Measurements from ENCODE around the gene LORICRIN. TPM values are rescaled to one million over a fixed set of nuclear protein-coding genes. Genes with fewer than 3 reads are reported as not detected.

The LORICRIN gene
- total RNA-seq, 1 donor from 2014 or later, result not detected

DNA sequence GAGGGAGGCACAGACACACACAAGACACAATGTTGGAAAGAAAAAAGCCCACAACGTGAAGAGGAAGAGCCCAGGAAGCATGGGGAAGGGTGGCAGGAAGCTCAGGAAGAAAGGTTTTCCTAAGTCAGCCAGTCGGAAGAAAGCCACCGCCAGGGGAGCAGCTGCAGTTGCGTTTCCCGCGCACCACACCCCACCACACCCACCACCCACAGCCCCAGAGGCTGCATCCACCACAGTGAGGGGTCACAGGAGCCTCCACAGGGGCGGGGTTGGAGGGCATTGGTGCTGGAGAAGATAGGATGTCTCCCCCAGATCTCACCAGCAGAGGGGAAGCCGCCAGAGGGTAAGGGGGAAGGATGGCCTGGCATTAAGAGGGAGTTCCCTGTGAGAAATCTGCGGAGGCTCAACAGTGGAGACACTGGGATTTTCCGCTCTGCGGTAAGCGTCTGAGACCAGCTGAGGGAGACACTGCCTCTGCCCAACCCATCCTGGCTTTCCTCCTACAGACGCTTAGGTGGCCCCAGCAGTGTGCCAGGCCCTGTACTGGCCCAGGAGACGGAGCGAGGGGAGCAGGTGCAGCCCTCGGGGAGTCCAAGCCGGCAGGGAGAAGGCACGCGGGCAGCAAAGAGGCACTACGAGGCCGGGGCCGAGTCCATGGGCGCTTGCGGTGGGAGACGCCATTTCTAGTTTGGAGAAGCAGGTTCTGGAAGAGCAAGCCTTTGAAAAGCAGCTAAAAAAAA is 33.4 kb downstream of the LORICRIN start:
- TF ChIP-seq, protein P1, sequence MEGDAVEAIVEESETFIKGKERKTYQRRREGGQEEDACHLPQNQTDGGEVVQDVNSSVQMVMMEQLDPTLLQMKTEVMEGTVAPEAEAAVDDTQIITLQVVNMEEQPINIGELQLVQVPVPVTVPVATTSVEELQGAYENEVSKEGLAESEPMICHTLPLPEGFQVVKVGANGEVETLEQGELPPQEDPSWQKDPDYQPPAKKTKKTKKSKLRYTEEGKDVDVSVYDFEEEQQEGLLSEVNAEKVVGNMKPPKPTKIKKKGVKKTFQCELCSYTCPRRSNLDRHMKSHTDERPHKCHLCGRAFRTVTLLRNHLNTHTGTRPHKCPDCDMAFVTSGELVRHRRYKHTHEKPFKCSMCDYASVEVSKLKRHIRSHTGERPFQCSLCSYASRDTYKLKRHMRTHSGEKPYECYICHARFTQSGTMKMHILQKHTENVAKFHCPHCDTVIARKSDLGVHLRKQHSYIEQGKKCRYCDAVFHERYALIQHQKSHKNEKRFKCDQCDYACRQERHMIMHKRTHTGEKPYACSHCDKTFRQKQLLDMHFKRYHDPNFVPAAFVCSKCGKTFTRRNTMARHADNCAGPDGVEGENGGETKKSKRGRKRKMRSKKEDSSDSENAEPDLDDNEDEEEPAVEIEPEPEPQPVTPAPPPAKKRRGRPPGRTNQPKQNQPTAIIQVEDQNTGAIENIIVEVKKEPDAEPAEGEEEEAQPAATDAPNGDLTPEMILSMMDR (conservative IDR thresholded peaks at IDR 0.05; ENCODE audit: low read depth, low read length), result no peak
- no peak for DNase-seq (ENCODE audit: low read depth)
- H3K4me3 ChIP-seq (ENCODE audit: low read depth, low read length), result no peak overlapping the region

DNA sequence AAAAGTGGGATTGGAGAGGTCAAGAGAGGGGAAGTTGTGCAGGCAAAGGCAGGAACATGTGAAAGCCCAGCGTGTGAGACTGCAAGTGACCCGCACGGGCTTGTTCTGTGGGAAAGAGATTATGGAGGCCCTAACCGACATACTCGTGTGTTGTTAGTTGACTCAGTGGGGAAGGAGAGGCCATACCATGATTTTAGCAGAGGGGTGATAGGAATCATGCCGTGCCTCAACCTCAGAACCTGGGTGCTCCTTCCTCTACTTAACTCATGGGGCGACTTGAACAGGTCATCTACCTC is 33.9 kb downstream of the LORICRIN start:
- no peak overlapping the region for H3K4me3 ChIP-seq (ENCODE audit: low read depth, low read length)
- TF ChIP-seq, protein P1 (conservative IDR thresholded peaks at IDR 0.05; ENCODE audit: low read depth, low read length), result no peak
- DNase-seq (ENCODE audit: low read depth), result no peak

DNA sequence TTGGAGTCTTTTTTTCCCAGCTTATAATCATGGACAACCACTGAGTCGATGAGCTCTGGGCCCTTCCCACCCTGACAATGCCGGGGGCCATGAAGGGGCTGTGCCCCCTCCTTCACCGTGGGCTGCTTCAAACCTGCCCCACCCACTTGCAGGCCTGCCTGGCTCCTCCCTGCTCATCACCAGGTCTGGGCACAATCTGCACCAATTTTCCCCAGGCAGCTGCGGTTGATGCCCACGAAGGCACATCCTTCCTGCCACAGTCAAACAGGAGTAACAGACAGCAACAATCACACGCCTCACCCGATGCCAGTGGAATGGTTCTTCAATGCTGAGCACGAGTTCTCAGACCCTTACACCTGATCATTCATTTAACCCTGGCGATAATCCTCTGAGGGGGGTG is 34.4 kb downstream of the LORICRIN start:
- no peak overlapping the region for H3K4me3 ChIP-seq (ENCODE audit: low read depth, low read length)
- DNase-seq (ENCODE audit: low read depth), result no peak
- TF ChIP-seq, protein P1 (conservative IDR thresholded peaks at IDR 0.05; ENCODE audit: low read depth, low read length), result no peak

DNA sequence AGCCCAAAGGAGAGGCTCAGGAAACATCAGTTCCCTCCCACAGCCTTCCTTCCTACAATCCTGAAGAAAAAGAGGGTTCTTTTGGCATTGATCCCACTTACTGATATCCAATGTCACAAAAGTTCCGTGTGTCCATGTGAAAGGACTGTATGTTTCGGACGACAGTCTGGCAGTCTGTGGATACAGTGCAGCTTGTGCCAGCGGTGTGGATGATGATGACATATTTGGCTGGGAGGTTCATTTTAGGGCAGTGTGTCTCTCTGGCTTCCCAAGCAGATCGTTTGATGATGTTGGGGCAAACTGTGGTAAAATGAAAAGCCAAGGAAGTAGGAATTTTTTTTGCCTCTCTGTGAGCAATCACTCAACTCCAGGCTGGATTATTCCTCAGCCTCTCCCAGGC is 42.8 kb downstream of the LORICRIN start:
- H3K4me3 ChIP-seq (ENCODE audit: low read depth, low read length), result no peak overlapping the region
- DNase-seq (ENCODE audit: low read depth), result no peak
- TF ChIP-seq, protein P1 (conservative IDR thresholded peaks at IDR 0.05; ENCODE audit: low read depth, low read length), result no peak

DNA sequence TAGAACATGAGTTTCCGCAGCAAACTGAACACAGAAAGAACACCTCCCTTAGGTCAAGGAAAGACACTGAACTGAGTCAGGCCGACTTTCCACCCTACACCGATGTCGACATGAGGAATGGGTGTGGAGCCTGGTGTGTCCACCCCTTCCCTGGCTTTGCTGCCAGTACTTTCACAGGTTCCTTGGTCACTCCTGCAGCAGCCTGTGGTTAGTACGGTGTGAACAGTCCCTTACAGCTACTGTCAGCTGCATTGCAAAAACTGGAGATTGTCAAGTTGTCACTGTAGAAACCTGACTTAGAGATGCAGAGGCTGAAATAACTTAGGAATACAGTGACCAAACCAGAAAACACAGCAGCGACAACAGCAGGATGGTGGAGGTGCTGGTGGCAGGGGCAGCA is 46.2 kb downstream of the LORICRIN start:
- TF ChIP-seq, protein P1 (conservative IDR thresholded peaks at IDR 0.05; ENCODE audit: low read depth, low read length), result no peak
- DNase-seq (ENCODE audit: low read depth), result no peak
- no peak overlapping the region for H3K4me3 ChIP-seq (ENCODE audit: low read depth, low read length)

DNA sequence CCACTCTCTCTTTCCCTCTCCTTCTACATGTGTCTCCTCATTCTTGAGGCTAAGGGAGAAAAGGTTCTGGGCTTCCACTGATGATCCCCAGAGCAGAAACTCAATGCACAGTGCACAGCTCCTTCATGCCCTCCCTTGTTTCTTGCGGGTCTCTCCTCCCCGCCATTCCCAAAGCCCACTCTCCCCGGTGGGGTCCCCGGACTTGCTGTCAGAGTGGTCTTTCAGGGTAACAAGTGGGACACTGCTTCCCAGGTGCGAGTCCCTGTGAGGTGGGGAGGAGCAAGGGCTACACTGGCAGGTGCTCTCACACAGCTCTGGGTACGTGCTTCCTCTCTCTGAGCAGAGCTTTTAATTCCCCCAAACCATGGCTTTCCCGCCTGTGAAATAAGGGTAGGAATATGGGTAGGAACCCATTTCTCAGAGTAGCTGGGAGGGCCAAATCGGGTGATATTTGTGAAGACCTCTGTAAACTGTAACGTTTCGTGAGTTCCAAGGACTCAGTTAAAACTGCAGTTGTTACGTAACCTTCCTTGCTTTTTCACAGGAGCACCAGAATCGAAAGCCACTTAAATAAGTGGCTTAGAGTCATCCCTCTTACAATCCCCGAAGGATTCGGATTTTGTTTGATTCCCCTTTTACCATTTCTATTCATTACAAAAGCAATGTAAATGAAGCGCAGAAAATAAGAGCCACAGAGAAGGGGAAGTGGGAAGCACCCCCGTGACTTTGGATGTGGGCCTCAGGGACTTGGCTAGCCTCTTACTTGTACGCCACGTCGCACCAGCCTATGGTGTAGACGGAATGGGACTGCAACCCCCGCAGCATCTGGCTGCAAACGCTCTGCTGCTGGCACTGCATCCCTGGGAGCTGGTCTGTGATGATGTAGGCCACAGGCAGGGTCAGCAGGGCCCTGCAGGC is 47.1 kb downstream of the LORICRIN start:
- H3K4me3 ChIP-seq (ENCODE audit: low read depth, low read length), result no peak overlapping the region
- TF ChIP-seq, protein P1 (conservative IDR thresholded peaks at IDR 0.05; ENCODE audit: low read depth, low read length), result no peak
- no peak for DNase-seq (ENCODE audit: low read depth)
